OCI-LY1 (cell line): ENCODE results near the gene GLB1L3.

Experiments
- H2AFZ ChIP-seq: fragments of 200-600 bp; sonication (generic), shearing (Covaris generic); 2 replicates; pipeline ENCODE4 v1.6.0; 2014; ENCODE audit warnings: antibody characterized with exemption, mild to moderate bottlenecking, low read length
- H3F3A ChIP-seq: fragments of 200-600 bp; sonication (generic), shearing (Covaris generic); 2 replicates; pipeline ENCODE4 v1.6.0; 2014; ENCODE audit warnings: mild to moderate bottlenecking, antibody characterized with exemption, low read length, moderate library complexity; ENCODE audit not compliant: insufficient read depth
- H3K27ac ChIP-seq: fragments of 200-600 bp; sonication (generic); 2 replicates; pipeline ENCODE4 v1.5.1; 2014; ENCODE audit warnings: low read length, mixed run types, mild to moderate bottlenecking, low read depth; ENCODE audit not compliant: poor library complexity, severe bottlenecking
- H3K27me3 ChIP-seq: fragments of 200-600 bp; sonication (generic); 2 replicates; pipeline ENCODE4 v1.6.0; 2014; ENCODE audit warnings: antibody characterized with exemption, mild to moderate bottlenecking, low read length, moderate library complexity; ENCODE audit not compliant: insufficient read depth
- H3K36me3 ChIP-seq: fragments of 200-600 bp; sonication (generic); 2 replicates; pipeline ENCODE4 v1.6.1; 2014; ENCODE audit warnings: mild to moderate bottlenecking, antibody characterized with exemption, low read length, moderate library complexity, mixed read lengths; ENCODE audit not compliant: insufficient read depth
- H3K4me1 ChIP-seq: fragments of 200-600 bp; sonication (generic); 2 replicates; pipeline ENCODE4 v1.5.1; 2014; ENCODE audit warnings: mild to moderate bottlenecking, low read length, moderate library complexity; ENCODE audit not compliant: insufficient read depth, severe bottlenecking
- H3K4me2 ChIP-seq: fragments of 200-600 bp; sonication (generic), shearing (Covaris generic); 2 replicates; pipeline ENCODE4 v1.6.1; 2014; ENCODE audit warnings: low read length
- H3K4me3 ChIP-seq: fragments of 200-600 bp; sonication (generic); 2 replicates; pipeline ENCODE4 v1.5.1; 2014; ENCODE audit warnings: low read length, low read depth, mild to moderate bottlenecking, mixed read lengths; ENCODE audit not compliant: poor library complexity, severe bottlenecking
- H3K79me2 ChIP-seq: fragments of 200-600 bp; shearing (Covaris generic); 2 replicates; pipeline ENCODE4 v1.6.1; 2016; ENCODE audit warnings: mixed run types, low read length, mixed read lengths; ENCODE audit not compliant: insufficient read depth
- H3K9ac ChIP-seq: fragments of 200-600 bp; sonication (generic), shearing (Covaris generic); 2 replicates; pipeline ENCODE4 v1.6.1; 2014; ENCODE audit warnings: mild to moderate bottlenecking, low read length, mixed read lengths
- H3K9me2 ChIP-seq: fragments of 200-600 bp; sonication (generic), shearing (Covaris generic); 2 replicates; pipeline ENCODE4 v1.6.1; 2014; ENCODE audit warnings: low read depth, mild to moderate bottlenecking, low read length, mixed read lengths
- H3K9me3 ChIP-seq: fragments of 200-600 bp; shearing (Covaris generic); 2 replicates; pipeline ENCODE4 v1.6.1; 2014; ENCODE audit warnings: low read length, mixed read lengths
- H4K20me1 ChIP-seq: fragments of 200-600 bp; sonication (generic), shearing (Covaris generic); 2 replicates; pipeline ENCODE4 v1.6.0; 2016; ENCODE audit warnings: mild to moderate bottlenecking, low read length; ENCODE audit not compliant: insufficient read depth
- EZH2 ChIP-seq: fragments of 200-600 bp; sonication (generic), shearing (Covaris generic); IDR thresholded peaks from 2 replicates; pipeline ENCODE4 v1.8.0; 2017; ENCODE audit warnings: borderline replicate concordance, mixed run types, mild to moderate bottlenecking, antibody characterized with exemption, low read length, moderate library complexity, mixed read lengths
- TF ChIP-seq, protein P1 (sequence below): fragments of 200-600 bp; sonication (generic), shearing (Covaris generic); IDR thresholded peaks from 2 replicates; pipeline ENCODE4 v1.5.1; 2017; ENCODE audit warnings: mild to moderate bottlenecking, antibody characterized with exemption, low read length, moderate library complexity, mixed read lengths

Gene GLB1L3

DNA sequence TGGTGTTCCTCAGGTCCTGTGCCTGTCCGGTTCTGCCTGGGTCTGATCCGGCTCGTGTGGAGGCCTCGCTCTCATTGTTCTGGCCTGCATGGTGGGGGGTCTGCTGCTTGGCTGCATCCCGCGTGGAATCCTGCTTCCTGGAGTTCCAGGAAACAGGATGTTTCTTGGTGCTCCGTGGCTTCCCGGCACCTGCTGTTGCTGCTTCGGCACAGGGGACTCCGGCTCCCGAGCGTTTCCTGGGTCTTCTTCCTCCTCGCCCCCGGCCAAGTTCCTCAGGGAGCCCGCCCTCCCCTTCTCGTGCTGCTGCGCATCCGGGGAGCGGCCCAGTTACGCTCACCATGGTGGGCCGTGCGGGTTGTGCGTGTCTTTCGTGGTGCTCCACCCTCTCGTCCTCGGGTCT, 85.5 kb downstream of the GLB1L3 start:
- Histone ChIP-seq H3K9me3 (no peaks in the 10 kb centered on the region), H3K4me2 (no peak overlapping the region), H2AFZ (no peak overlapping the region), H3K9ac (no peak overlapping the region), H3K4me1 (no peaks in the 10 kb centered on the region), H4K20me1 (no peaks in the 10 kb centered on the region), H3F3A (no peaks in the 10 kb centered on the region), H3K79me2 (no peaks in the 10 kb centered on the region), H3K9me2 (no peaks in the 10 kb centered on the region), H3K4me3 (no peak overlapping the region), H3K36me3 (no peaks in the 10 kb centered on the region), H3K27me3 (no peaks in the 10 kb centered on the region), H3K27ac (no peak overlapping the region)
- no peak for TF ChIP-seq EZH2
- TF ChIP-seq, protein P1, sequence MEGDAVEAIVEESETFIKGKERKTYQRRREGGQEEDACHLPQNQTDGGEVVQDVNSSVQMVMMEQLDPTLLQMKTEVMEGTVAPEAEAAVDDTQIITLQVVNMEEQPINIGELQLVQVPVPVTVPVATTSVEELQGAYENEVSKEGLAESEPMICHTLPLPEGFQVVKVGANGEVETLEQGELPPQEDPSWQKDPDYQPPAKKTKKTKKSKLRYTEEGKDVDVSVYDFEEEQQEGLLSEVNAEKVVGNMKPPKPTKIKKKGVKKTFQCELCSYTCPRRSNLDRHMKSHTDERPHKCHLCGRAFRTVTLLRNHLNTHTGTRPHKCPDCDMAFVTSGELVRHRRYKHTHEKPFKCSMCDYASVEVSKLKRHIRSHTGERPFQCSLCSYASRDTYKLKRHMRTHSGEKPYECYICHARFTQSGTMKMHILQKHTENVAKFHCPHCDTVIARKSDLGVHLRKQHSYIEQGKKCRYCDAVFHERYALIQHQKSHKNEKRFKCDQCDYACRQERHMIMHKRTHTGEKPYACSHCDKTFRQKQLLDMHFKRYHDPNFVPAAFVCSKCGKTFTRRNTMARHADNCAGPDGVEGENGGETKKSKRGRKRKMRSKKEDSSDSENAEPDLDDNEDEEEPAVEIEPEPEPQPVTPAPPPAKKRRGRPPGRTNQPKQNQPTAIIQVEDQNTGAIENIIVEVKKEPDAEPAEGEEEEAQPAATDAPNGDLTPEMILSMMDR: no peak

DNA sequence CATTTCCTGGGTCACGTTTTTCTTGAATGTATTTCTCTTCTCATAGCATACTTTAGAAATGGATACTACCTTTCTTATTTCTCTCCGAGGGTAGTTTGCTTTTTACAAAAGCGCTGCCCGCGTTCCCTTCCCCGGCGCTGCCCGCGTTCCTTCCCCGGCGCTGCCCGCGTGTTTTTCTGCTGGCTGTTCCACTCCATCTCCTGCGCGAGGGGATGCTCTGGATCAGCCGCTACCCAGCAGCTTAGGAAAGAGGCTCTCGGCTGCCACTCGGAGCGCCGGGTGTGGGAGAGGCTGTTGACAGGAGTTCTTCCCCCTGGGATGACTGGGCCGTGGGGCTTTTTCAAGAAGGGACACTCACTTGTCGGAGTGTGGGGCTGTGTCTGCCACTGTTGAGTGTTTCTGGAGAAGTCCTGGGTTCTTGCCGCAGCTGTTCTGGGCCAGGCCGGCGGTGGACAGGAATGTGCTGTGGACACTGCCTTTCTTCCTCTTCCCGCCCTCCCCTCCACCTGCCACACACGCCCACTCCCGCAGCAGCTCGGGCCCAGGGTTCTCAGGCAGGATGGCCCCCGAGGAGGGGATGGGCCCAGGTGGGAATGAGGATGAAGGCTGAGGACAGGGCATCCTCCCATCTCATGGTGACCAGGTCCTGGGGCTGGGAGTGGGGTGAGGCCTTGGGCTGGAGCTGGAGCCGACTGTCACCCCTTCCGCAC, 86.2 kb downstream of the GLB1L3 start:
- no peaks in the 10 kb centered on the region for H4K20me1 ChIP-seq
- no peaks in the 10 kb centered on the region for H3K9me3 ChIP-seq
- H3K36me3 ChIP-seq: no peaks in the 10 kb centered on the region
- no peak overlapping the region for H3K9ac ChIP-seq
- H2AFZ ChIP-seq: no peak overlapping the region
- H3K4me1 ChIP-seq: no peaks in the 10 kb centered on the region
- H3K27me3 ChIP-seq: no peaks in the 10 kb centered on the region
- H3K79me2 ChIP-seq: no peaks in the 10 kb centered on the region
- no peak overlapping the region for H3K4me2 ChIP-seq
- no peak for TF ChIP-seq EZH2
- TF ChIP-seq, protein P1: no peak
- no peak overlapping the region for H3K4me3 ChIP-seq
- no peaks in the 10 kb centered on the region for H3K9me2 ChIP-seq
- H3K27ac ChIP-seq: no peak overlapping the region
- no peaks in the 10 kb centered on the region for H3F3A ChIP-seq

DNA sequence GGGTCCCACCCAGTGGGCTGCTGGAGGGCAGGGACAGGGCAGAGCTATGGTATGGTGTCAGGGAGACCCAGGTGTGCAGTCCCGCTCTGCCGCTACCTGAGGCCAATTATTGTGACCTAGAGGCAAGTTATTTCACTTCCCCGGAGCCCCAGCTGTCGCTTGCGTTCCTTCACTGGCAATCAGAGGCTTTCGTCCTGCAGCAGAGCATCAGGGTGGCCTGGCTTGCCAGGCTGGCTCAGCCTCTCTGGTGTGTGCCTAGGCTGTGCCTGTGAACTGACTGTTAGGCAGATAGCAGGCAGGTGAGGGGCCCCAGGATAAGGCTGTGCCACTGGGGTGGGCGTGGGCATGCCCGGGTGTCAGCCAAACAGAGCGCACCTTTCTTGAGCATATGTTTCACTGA, 87.0 kb downstream of the GLB1L3 start:
- no peak for TF ChIP-seq EZH2
- TF ChIP-seq, protein P1: no peak
- H3K27ac ChIP-seq: no peak overlapping the region
- H2AFZ ChIP-seq: no peak overlapping the region
- no peaks in the 10 kb centered on the region for H3K9me3 ChIP-seq
- H3F3A ChIP-seq: no peaks in the 10 kb centered on the region
- no peak overlapping the region for H3K4me3 ChIP-seq
- H3K79me2 ChIP-seq: no peaks in the 10 kb centered on the region
- no peaks in the 10 kb centered on the region for H3K27me3 ChIP-seq
- H3K9me2 ChIP-seq: no peaks in the 10 kb centered on the region
- H3K4me2 ChIP-seq: no peak overlapping the region
- H3K4me1 ChIP-seq: no peaks in the 10 kb centered on the region
- no peaks in the 10 kb centered on the region for H4K20me1 ChIP-seq
- H3K36me3 ChIP-seq: no peaks in the 10 kb centered on the region
- no peak overlapping the region for H3K9ac ChIP-seq
